K562 (cell line): ENCODE measurements around the gene ABHD12. TPM values are rescaled to one million over a fixed set of nuclear protein-coding genes. Genes with fewer than 3 reads are reported as not detected.

ENCODE experiments used
- ASH1L ChIP-seq: fragments of 450-650 bp; IDR thresholded peaks from 2 replicates; pipeline ENCODE4 v1.6.1; 2018; ENCODE audit warnings: borderline replicate concordance, mild to moderate bottlenecking, low read depth; ENCODE audit not compliant: partially characterized antibody
- ATF7 ChIP-seq: fragments of 450-650 bp; IDR thresholded peaks from 2 replicates; pipeline ENCODE4 v1.7.1; 2014; ENCODE audit warnings: mild to moderate bottlenecking, moderate library complexity
- CREB1 ChIP-seq, 2 experiments: sonication (generic) in 1 of 2; formaldehyde crosslinking in 1 of 2; IDR thresholded peaks; 2 replicates each; pipeline versions ENCODE4 v1.6.1 to v1.8.0; 2012 to 2022; ENCODE audit warnings: inconsistent platforms in 1 of 2, mild to moderate bottlenecking in 1 of 2, missing genetic modification reagents in 1 of 2, moderate library complexity in 1 of 2
- DNMT1 ChIP-seq: fragments of 450-650 bp; IDR thresholded peaks from 2 replicates; pipeline ENCODE4 v1.6.1; 2016; ENCODE audit warnings: antibody characterized with exemption, mild to moderate bottlenecking
- KDM4B ChIP-seq, 2 experiments: fragments of 450-650 bp in 1 of 2; sonication (generic) in 1 of 2; IDR thresholded peaks; 2 replicates each; pipeline ENCODE4 v1.6.1; 2016 to 2017; ENCODE audit warnings: borderline replicate concordance in 2 of 2, antibody characterized with exemption in 1 of 2, low read depth in 1 of 2, mild to moderate bottlenecking in 1 of 2
- KLF6 ChIP-seq: fragments of 250-450 bp; sonication (Bioruptor Pico); IDR thresholded peaks from 2 replicates; pipeline ENCODE4 v1.4.0; 2020; ENCODE audit warnings: mild to moderate bottlenecking, moderate library complexity, borderline replicate concordance
- MCM5 ChIP-seq: fragments of 450-650 bp; IDR thresholded peaks from 2 replicates; pipeline ENCODE4 v1.6.1; 2016; ENCODE audit warnings: low read depth
- RHOXF2B ChIP-seq: fragments of 250-450 bp; sonication (Bioruptor Pico); conservative IDR thresholded peaks from 2 replicates; pipeline ENCODE4 v1.5.1; 2021
- polyA plus RNA-seq, 8 experiments: library from polyadenylated mRNA; depleted of rRNA in 4 of 8; stranded (reverse) in 5 of 8; unstranded in 3 of 8; fragments of >200 nt; fragmentation: Nextera tagmentation in 2 of 8; fragmentation: Illumina TruSeq in 1 of 8; extraction: Ambion mirVana in 2 of 8; extraction: Trizol in 1 of 8; gene quantifications; 2 replicates each; pipeline versions ENCODE4 v1.2.1 to v1.2.3, GENCODE V29; 2011 to 2014; ENCODE audit warnings: inconsistent platforms in 1 of 8, missing spikeins in 1 of 8
- total RNA-seq, 7 experiments: library from RNA; depleted of rRNA in 6 of 7; stranded (reverse); fragments of >200 nt in 6 of 7; fragmentation: Illumina TruSeq in 2 of 7; extraction: Trizol in 2 of 7; gene quantifications; 2 replicates each; pipeline versions ENCODE4 v1.2.1 to v1.2.3, GENCODE V29; 2011 to 2021; ENCODE audit warnings: low replicate concordance in 1 of 7
- TF ChIP-seq, protein P1 (sequence below), 2 experiments: fragments of 450-650 bp; IDR thresholded peaks; 2 replicates each; pipeline ENCODE4 v1.6.1; 2018; ENCODE audit warnings: mild to moderate bottlenecking in 2 of 2, low read depth in 1 of 2; ENCODE audit not compliant: partially characterized antibody in 2 of 2
- TF ChIP-seq, protein P2 (sequence below): fragments of 450-650 bp; formaldehyde crosslinking; IDR thresholded peaks from 2 replicates; pipeline ENCODE4 v1.4.0; 2020; ENCODE audit warnings: mild to moderate bottlenecking, mixed read lengths
- TF ChIP-seq, protein P3 (sequence below): fragments of 250-450 bp; sonication (Bioruptor Pico); IDR thresholded peaks from 2 replicates; pipeline ENCODE4 v1.4.0; 2020; ENCODE audit warnings: mild to moderate bottlenecking, moderate library complexity
- TF ChIP-seq, protein P4 (sequence below): fragments of 200-800 bp; sonication (Bioruptor generic); IDR thresholded peaks from 2 replicates; pipeline ENCODE4 v1.6.1; 2017; ENCODE audit warnings: missing genetic modification characterization, missing compliant biosample characterization
- TF ChIP-seq, protein P5 (sequence below): fragments of 250-450 bp; sonication (Bioruptor Pico); IDR thresholded peaks from 2 replicates; pipeline ENCODE4 v1.5.0; 2022; ENCODE audit warnings: mild to moderate bottlenecking

Gene ABHD12
- total and polyA plus RNA-seq, 9 of the 15 experiments (the other 6 are each of a cell fraction or from before 2014, with no cell fraction given), result 0.65 to 15.6 (median 9.1) TPM

DNA sequence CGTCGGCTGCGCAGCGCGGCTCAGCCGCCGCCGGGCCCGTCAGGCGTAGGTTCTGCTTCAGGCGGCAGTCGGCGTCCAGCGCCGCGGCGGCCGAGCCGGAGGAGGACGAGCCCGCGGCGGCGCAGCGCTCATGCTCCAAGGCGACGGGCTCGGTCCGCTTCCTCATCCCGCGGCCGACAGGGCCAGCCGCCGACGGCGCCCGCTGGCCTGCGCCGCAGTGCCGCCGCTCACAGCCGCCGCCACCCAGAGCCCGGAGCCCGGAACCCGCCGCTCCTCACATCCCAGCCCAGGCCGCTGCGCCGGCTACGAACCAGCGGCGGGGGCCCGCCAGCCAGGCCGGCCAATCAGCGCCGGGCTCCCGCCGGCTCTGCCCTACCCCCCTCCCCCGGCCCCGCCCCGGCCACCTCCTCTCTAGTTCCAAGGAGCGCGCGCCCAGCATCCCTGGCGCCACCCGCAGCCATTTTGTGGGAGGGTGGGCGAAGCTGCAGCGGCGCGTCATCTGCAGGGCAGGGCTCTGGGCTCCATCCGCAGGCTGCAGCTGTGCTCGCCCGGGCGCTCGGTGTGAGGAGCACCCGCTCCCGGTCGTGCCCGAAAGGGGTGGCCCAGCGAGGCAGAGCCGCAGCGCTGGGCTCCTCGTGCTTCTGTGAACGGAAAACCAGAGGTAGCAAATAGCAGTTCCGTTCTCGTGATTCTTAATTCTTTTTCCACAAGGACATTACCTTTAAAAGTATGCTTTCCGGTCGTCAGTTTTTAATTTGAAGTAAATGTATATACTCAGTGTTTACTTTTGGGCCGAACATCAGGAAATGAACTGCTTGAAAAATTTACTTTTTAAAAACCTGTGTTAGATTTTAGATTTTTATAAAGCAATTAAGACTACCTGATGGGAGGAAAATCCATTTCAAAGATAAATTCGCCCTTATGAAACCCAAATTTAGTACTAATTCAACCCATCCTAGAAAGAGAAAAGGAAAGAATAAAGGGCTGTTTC is at the start of gene ABHD12 (continued):
- TF ChIP-seq, protein P1, sequence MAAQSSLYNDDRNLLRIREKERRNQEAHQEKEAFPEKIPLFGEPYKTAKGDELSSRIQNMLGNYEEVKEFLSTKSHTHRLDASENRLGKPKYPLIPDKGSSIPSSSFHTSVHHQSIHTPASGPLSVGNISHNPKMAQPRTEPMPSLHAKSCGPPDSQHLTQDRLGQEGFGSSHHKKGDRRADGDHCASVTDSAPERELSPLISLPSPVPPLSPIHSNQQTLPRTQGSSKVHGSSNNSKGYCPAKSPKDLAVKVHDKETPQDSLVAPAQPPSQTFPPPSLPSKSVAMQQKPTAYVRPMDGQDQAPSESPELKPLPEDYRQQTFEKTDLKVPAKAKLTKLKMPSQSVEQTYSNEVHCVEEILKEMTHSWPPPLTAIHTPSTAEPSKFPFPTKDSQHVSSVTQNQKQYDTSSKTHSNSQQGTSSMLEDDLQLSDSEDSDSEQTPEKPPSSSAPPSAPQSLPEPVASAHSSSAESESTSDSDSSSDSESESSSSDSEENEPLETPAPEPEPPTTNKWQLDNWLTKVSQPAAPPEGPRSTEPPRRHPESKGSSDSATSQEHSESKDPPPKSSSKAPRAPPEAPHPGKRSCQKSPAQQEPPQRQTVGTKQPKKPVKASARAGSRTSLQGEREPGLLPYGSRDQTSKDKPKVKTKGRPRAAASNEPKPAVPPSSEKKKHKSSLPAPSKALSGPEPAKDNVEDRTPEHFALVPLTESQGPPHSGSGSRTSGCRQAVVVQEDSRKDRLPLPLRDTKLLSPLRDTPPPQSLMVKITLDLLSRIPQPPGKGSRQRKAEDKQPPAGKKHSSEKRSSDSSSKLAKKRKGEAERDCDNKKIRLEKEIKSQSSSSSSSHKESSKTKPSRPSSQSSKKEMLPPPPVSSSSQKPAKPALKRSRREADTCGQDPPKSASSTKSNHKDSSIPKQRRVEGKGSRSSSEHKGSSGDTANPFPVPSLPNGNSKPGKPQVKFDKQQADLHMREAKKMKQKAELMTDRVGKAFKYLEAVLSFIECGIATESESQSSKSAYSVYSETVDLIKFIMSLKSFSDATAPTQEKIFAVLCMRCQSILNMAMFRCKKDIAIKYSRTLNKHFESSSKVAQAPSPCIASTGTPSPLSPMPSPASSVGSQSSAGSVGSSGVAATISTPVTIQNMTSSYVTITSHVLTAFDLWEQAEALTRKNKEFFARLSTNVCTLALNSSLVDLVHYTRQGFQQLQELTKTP (IDR thresholded peaks at IDR 0.05; ENCODE audit: low read depth in 1 of 2, partially characterized antibody in 2 of 2), result no peak
- TF ChIP-seq, protein P2, sequence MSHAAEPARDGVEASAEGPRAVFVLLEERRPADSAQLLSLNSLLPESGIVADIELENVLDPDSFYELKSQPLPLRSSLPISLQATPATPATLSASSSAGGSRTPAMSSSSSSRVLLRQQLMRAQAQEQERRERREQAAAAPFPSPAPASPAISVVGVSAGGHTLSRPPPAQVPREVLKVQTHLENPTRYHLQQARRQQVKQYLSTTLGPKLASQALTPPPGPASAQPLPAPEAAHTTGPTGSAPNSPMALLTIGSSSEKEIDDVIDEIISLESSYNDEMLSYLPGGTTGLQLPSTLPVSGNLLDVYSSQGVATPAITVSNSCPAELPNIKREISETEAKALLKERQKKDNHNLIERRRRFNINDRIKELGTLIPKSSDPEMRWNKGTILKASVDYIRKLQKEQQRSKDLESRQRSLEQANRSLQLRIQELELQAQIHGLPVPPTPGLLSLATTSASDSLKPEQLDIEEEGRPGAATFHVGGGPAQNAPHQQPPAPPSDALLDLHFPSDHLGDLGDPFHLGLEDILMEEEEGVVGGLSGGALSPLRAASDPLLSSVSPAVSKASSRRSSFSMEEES (CRISPR knock-in tag), result no peak
- TF ChIP-seq DNMT1, result no peak
- no peak for TF ChIP-seq KDM4B (IDR thresholded peaks at IDR 0.05; ENCODE audit: borderline replicate concordance in 2 of 2, low read depth in 1 of 2)
- TF ChIP-seq RHOXF2B (CRISPR knock-in tag), result no peak
- TF ChIP-seq, protein P3, sequence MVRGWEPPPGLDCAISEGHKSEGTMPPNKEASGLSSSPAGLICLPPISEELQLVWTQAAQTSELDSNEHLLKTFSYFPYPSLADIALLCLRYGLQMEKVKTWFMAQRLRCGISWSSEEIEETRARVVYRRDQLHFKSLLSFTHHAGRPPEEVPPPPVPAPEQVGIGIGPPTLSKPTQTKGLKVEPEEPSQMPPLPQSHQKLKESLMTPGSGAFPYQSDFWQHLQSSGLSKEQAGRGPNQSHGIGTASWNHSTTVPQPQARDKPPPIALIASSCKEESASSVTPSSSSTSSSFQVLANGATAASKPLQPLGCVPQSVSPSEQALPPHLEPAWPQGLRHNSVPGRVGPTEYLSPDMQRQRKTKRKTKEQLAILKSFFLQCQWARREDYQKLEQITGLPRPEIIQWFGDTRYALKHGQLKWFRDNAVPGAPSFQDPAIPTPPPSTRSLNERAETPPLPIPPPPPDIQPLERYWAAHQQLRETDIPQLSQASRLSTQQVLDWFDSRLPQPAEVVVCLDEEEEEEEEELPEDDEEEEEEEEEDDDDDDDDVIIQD (CRISPR knock-in tag), result no peak
- TF ChIP-seq, protein P4, sequence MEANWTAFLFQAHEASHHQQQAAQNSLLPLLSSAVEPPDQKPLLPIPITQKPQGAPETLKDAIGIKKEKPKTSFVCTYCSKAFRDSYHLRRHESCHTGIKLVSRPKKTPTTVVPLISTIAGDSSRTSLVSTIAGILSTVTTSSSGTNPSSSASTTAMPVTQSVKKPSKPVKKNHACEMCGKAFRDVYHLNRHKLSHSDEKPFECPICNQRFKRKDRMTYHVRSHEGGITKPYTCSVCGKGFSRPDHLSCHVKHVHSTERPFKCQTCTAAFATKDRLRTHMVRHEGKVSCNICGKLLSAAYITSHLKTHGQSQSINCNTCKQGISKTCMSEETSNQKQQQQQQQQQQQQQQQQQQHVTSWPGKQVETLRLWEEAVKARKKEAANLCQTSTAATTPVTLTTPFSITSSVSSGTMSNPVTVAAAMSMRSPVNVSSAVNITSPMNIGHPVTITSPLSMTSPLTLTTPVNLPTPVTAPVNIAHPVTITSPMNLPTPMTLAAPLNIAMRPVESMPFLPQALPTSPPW (CRISPR knock-in tag), result peak; percentile 89
- no peak for TF ChIP-seq ATF7
- TF ChIP-seq, protein P5, sequence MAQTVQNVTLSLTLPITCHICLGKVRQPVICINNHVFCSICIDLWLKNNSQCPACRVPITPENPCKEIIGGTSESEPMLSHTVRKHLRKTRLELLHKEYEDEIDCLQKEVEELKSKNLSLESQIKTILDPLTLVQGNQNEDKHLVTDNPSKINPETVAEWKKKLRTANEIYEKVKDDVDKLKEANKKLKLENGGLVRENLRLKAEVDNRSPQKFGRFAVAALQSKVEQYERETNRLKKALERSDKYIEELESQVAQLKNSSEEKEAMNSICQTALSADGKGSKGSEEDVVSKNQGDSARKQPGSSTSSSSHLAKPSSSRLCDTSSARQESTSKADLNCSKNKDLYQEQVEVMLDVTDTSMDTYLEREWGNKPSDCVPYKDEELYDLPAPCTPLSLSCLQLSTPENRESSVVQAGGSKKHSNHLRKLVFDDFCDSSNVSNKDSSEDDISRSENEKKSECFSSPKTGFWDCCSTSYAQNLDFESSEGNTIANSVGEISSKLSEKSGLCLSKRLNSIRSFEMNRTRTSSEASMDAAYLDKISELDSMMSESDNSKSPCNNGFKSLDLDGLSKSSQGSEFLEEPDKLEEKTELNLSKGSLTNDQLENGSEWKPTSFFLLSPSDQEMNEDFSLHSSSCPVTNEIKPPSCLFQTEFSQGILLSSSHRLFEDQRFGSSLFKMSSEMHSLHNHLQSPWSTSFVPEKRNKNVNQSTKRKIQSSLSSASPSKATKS (CRISPR knock-in tag), result no peak
- TF ChIP-seq CREB1 (IDR thresholded peaks at IDR 0.05), result peak; percentile 64; the same call in 1 of the 2 replicates
- peak; percentile 57; the same call in 1 of the 2 replicates for TF ChIP-seq CREB1 (CRISPR knock-in tag; IDR thresholded peaks at IDR 0.05)
- 0 out of 2 replicates have a peak, but pooled peaks have one; percentile 29 for TF ChIP-seq KLF6 (CRISPR knock-in tag)
- no peak for TF ChIP-seq MCM5
- TF ChIP-seq ASH1L, result no peak
